Ishikawa (cell line): ENCODE results near the gene HK3.

Experiments used
- CEBPB ChIP-seq: IDR thresholded peaks from 2 replicates; pipeline ENCODE4 v1.6.1; 2012
- CREB1 ChIP-seq: IDR thresholded peaks from 2 replicates; pipeline ENCODE4 v1.6.1; 2012; ENCODE audit warnings: low read depth
- EGR1 ChIP-seq: IDR thresholded peaks from 2 replicates; pipeline ENCODE4 v1.6.1; 2012
- EP300 ChIP-seq: IDR thresholded peaks from 2 replicates; pipeline ENCODE4 v1.6.1; 2012; ENCODE audit warnings: borderline replicate concordance
- FOXM1 ChIP-seq: IDR thresholded peaks from 2 replicates; pipeline ENCODE4 v1.6.1; 2012; ENCODE audit warnings: low read depth, borderline replicate concordance
- MAX ChIP-seq: IDR thresholded peaks from 2 replicates; pipeline ENCODE4 v1.6.1; 2012
- NFIC ChIP-seq: IDR thresholded peaks from 2 replicates; pipeline ENCODE4 v1.6.1; 2012
- RAD21 ChIP-seq: IDR thresholded peaks from 2 replicates; pipeline ENCODE4 v1.6.1; 2012; ENCODE audit warnings: low read depth
- REST ChIP-seq: IDR thresholded peaks from 2 replicates; pipeline ENCODE4 v1.6.1; 2012; ENCODE audit warnings: low read depth, mild to moderate bottlenecking
- TAF1 ChIP-seq: IDR thresholded peaks from 2 replicates; pipeline ENCODE4 v1.6.1; 2012; ENCODE audit warnings: low read depth, mild to moderate bottlenecking
- TCF12 ChIP-seq: IDR thresholded peaks from 2 replicates; pipeline ENCODE4 v1.6.1; 2012; ENCODE audit warnings: low read depth
- USF1 ChIP-seq: IDR thresholded peaks from 2 replicates; pipeline ENCODE4 v1.6.1; 2012
- YY1 ChIP-seq: IDR thresholded peaks from 2 replicates; pipeline ENCODE4 v1.6.1; 2012; ENCODE audit warnings: low read depth
- ZBTB7A ChIP-seq: IDR thresholded peaks from 2 replicates; pipeline ENCODE4 v1.6.1; 2012; ENCODE audit warnings: low read depth

The HK3 gene

GRCh38 chr5:176857894-176858273, 41.3 kb downstream of the HK3 start:
- TF ChIP-seq RAD21 (no peak), TAF1 (no peak), CREB1 (no peak)

GRCh38 chr5:176857216-176857893, 41.8 kb downstream of the HK3 start:
- TF ChIP-seq MAX (no peak), NFIC (no peak), REST (no peak), CEBPB (no peak), CREB1 (no peak), YY1 (no peak)

- TF ChIP-seq TAF1 (no peak), ZBTB7A (no peak), USF1 (no peak), EGR1 (no peak), MAX (no peak), EP300 (no peak)
Observed at GRCh38 chr5:176856746-176857145, 42.4 kb downstream of the HK3 start.

GRCh38 chr5:176855598-176855997, 43.5 kb downstream of the HK3 start:
- no peak for TF ChIP-seq TCF12
- no peak for TF ChIP-seq EGR1
- no peak for TF ChIP-seq FOXM1
- TF ChIP-seq ZBTB7A = no peak

- TF ChIP-seq RAD21 (no peak), CEBPB (no peak), FOXM1 (no peak), NFIC (no peak), ZBTB7A (no peak), REST (no peak)
Observed at GRCh38 chr5:176854164-176854563, 45.0 kb downstream of the HK3 start.

GRCh38 chr5:176853151-176853778, 45.9 kb downstream of the HK3 start:
- TF ChIP-seq FOXM1 (no peak), EGR1 (no peak), CEBPB (no peak)

- TF ChIP-seq TCF12 (no peak), NFIC (no peak), FOXM1 (no peak), YY1 (no peak), TAF1 (no peak), ZBTB7A (no peak), RAD21 (no peak), EP300 (no peak), REST (no peak)
Observed at GRCh38 chr5:176851871-176852658, 47.1 kb downstream of the HK3 start.
